IPS-20b (cell line): ENCODE results near the gene DMGDH.

Experiments
- H3K27ac ChIP-seq: one replicate; pipeline ENCODE4 v1.5.1; 2013; ENCODE audit warnings: low read length
- H3K27me3 ChIP-seq: 2 replicates; pipeline ENCODE4 v1.6.1; 2013; ENCODE audit warnings: mild to moderate bottlenecking, low read length, inconsistent platforms; ENCODE audit not compliant: insufficient read depth
- H3K36me3 ChIP-seq: 2 replicates; pipeline ENCODE4 v1.6.1; 2013; ENCODE audit warnings: low read depth, mild to moderate bottlenecking, inconsistent platforms, low read length, moderate library complexity; ENCODE audit not compliant: insufficient read depth
- H3K4me1 ChIP-seq: 2 replicates; pipeline ENCODE4 v1.6.1; 2013; ENCODE audit warnings: mild to moderate bottlenecking, control low read depth, inconsistent platforms, low read length, moderate library complexity; ENCODE audit not compliant: insufficient read depth
- H3K4me3 ChIP-seq: 2 replicates; pipeline ENCODE4 v1.5.1; 2013; ENCODE audit warnings: mild to moderate bottlenecking, low read length, inconsistent platforms
- H3K9ac ChIP-seq: 2 replicates; pipeline ENCODE4 v1.6.1; 2013; ENCODE audit warnings: low read depth, mild to moderate bottlenecking, inconsistent platforms, low read length, moderate library complexity
- H3K9me3 ChIP-seq: 2 replicates; pipeline ENCODE4 v1.6.1; 2013; ENCODE audit warnings: mild to moderate bottlenecking, low read depth, low read length, inconsistent platforms; ENCODE audit not compliant: insufficient read depth

DMGDH gene

GRCh38 chr5:78964889-78965288 is 104.6 kb downstream of the DMGDH start:
- Histone ChIP-seq H3K27ac (no peak overlapping the region), H3K4me1 (no peaks in the 10 kb centered on the region), H3K9ac (no peak overlapping the region), H3K27me3 (no peaks in the 10 kb centered on the region), H3K9me3 (no peaks in the 10 kb centered on the region), H3K36me3 (peaks cover 7% of the 10 kb centered on the region; the same call in 1 of the 2 replicates), H3K4me3 (no peak overlapping the region)

- no peak overlapping the region for H3K9ac ChIP-seq
- H3K4me3 ChIP-seq: no peak overlapping the region
- H3K9me3 ChIP-seq: no peaks in the 10 kb centered on the region
- H3K4me1 ChIP-seq: no peaks in the 10 kb centered on the region
- no peaks in the 10 kb centered on the region for H3K27me3 ChIP-seq
- H3K27ac ChIP-seq: no peak overlapping the region
- peaks cover 7% of the 10 kb centered on the region; the same call in 1 of the 2 replicates for H3K36me3 ChIP-seq
Measured at GRCh38 chr5:78961743-78962142, 107.7 kb downstream of the DMGDH start.

GRCh38 chr5:78959767-78960166 is 109.7 kb downstream of the DMGDH start:
- H3K36me3 ChIP-seq: peaks cover 7% of the 10 kb centered on the region; the same call in 1 of the 2 replicates
- H3K27me3 ChIP-seq: no peaks in the 10 kb centered on the region
- H3K27ac ChIP-seq: no peak overlapping the region
- H3K9ac ChIP-seq: no peak overlapping the region
- H3K9me3 ChIP-seq: no peaks in the 10 kb centered on the region
- no peaks in the 10 kb centered on the region for H3K4me1 ChIP-seq
- H3K4me3 ChIP-seq: no peak overlapping the region

- Histone ChIP-seq H3K9me3 (no peaks in the 10 kb centered on the region), H3K4me3 (no peak overlapping the region), H3K9ac (no peak overlapping the region), H3K27me3 (no peaks in the 10 kb centered on the region), H3K4me1 (no peaks in the 10 kb centered on the region), H3K27ac (no peak overlapping the region), H3K36me3 (0 out of 2 replicates have a peak, but pooled peaks cover 2% of the 10 kb centered on the region)
Measured at GRCh38 chr5:78958672-78959445, 110.6 kb downstream of the DMGDH start.

- Histone ChIP-seq H3K9ac (no peak overlapping the region), H3K4me3 (no peak overlapping the region), H3K4me1 (no peaks in the 10 kb centered on the region), H3K9me3 (no peaks in the 10 kb centered on the region), H3K27ac (no peak overlapping the region), H3K36me3 (no peaks in the 10 kb centered on the region), H3K27me3 (no peaks in the 10 kb centered on the region)
Measured at GRCh38 chr5:78956901-78957300, 112.6 kb downstream of the DMGDH start.

GRCh38 chr5:78953092-78953800 is 116.2 kb downstream of the DMGDH start:
- H3K27ac ChIP-seq: no peak overlapping the region
- no peaks in the 10 kb centered on the region for H3K9me3 ChIP-seq
- H3K4me1 ChIP-seq: no peaks in the 10 kb centered on the region
- H3K36me3 ChIP-seq: no peaks in the 10 kb centered on the region
- no peaks in the 10 kb centered on the region for H3K27me3 ChIP-seq
- H3K4me3 ChIP-seq: no peak overlapping the region
- no peak overlapping the region for H3K9ac ChIP-seq
